IMR-90 (cell line): Measurements from ENCODE around the gene ADAMTS5.

ENCODE experiments used
- BHLHE40 ChIP-seq: fragments of 150-350 bp; IDR thresholded peaks from 2 replicates; pipeline ENCODE4 v1.6.1; 2016; ENCODE audit warnings: mild to moderate bottlenecking, low read depth, low read length
- ELK1 ChIP-seq: fragments of 150-350 bp; IDR thresholded peaks from 2 replicates; pipeline ENCODE4 v1.6.1; 2016; ENCODE audit warnings: low read depth, mild to moderate bottlenecking, low read length, moderate library complexity, borderline replicate concordance
- FOS ChIP-seq: fragments of 150-350 bp; IDR thresholded peaks from 2 replicates; pipeline ENCODE4 v1.6.1; 2016; ENCODE audit warnings: low read depth, low read length
- MAFK ChIP-seq: IDR thresholded peaks from 2 replicates; pipeline ENCODE4 v1.6.1; 2012; ENCODE audit warnings: low read depth, low read length, improper control_type of control experiment
- MAZ ChIP-seq: IDR thresholded peaks from 2 replicates; pipeline ENCODE4 v1.6.1; 2012; ENCODE audit warnings: low read depth, mild to moderate bottlenecking, low read length, improper control_type of control experiment, moderate library complexity, borderline replicate concordance
- MXI1 ChIP-seq: IDR thresholded peaks from 2 replicates; pipeline ENCODE4 v1.6.1; 2012; ENCODE audit warnings: low read depth, mild to moderate bottlenecking, low read length, moderate library complexity, borderline replicate concordance
- NFE2L2 ChIP-seq: fragments of 150-350 bp; IDR thresholded peaks from 2 replicates; pipeline ENCODE4 v1.6.1; 2016; ENCODE audit warnings: low read depth, mild to moderate bottlenecking, low read length
- POLR2A ChIP-seq: IDR thresholded peaks from 2 replicates; pipeline ENCODE4 v1.6.1; 2012; ENCODE audit warnings: mild to moderate bottlenecking, low read depth, low read length
- RAD21 ChIP-seq: IDR thresholded peaks from 2 replicates; pipeline ENCODE4 v1.6.1; 2012; ENCODE audit warnings: low read length, improper control_type of control experiment
- RFX5 ChIP-seq: IDR thresholded peaks from 2 replicates; pipeline ENCODE4 v1.8.0; 2012; ENCODE audit warnings: low read depth, mild to moderate bottlenecking, low read length, moderate library complexity
- SMC3 ChIP-seq: fragments of 150-350 bp; IDR thresholded peaks from 2 replicates; pipeline ENCODE4 v1.6.1; 2016; ENCODE audit warnings: low read depth, mild to moderate bottlenecking, antibody characterized with exemption, low read length, moderate library complexity
- USF2 ChIP-seq: fragments of 150-350 bp; IDR thresholded peaks from 2 replicates; pipeline ENCODE4 v1.6.1; 2017; ENCODE audit warnings: mild to moderate bottlenecking, antibody characterized with exemption, low read length, low read depth
- TF ChIP-seq, protein P1 (sequence below): conservative IDR thresholded peaks from 2 replicates; pipeline ENCODE4 v1.5.1; 2012; ENCODE audit warnings: mild to moderate bottlenecking, low read depth, low read length, improper control_type of control experiment

DNA sequence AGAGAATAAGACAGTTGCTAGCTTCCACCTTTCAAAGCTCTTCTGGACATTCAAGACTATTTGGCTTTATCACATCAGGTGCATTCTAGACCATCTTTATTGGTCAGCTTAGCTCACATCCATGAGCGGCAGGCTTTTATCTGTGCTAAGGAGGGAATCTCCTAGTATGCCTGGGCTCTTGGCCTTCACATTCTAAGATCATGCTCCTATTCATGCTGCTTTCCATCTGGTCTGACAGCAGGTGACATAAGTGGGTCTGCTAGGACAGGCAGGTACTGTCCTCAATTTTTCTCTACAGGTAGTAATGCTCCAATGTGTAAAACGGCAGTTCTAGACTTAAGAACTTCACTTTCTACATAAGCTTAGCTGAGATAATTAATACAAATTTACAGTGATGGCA, 82.5 kb downstream of the ADAMTS5 start:
- TF ChIP-seq, protein P1, sequence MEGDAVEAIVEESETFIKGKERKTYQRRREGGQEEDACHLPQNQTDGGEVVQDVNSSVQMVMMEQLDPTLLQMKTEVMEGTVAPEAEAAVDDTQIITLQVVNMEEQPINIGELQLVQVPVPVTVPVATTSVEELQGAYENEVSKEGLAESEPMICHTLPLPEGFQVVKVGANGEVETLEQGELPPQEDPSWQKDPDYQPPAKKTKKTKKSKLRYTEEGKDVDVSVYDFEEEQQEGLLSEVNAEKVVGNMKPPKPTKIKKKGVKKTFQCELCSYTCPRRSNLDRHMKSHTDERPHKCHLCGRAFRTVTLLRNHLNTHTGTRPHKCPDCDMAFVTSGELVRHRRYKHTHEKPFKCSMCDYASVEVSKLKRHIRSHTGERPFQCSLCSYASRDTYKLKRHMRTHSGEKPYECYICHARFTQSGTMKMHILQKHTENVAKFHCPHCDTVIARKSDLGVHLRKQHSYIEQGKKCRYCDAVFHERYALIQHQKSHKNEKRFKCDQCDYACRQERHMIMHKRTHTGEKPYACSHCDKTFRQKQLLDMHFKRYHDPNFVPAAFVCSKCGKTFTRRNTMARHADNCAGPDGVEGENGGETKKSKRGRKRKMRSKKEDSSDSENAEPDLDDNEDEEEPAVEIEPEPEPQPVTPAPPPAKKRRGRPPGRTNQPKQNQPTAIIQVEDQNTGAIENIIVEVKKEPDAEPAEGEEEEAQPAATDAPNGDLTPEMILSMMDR: no peak
- TF ChIP-seq RAD21 (no peak), POLR2A (no peak), MAZ (no peak), MAFK (no peak), BHLHE40 (no peak), ELK1 (no peak), USF2 (no peak), FOS (no peak), NFE2L2 (no peak), SMC3 (no peak), MXI1 (no peak), RFX5 (no peak)
